Vagina (tissue), 2 donors: ENCODE results near the gene TEX50.

Experiments used
- CTCF ChIP-seq, 3 experiments: fragments of 450-650 bp in 2 of 3; fragments of 200-600 bp in 1 of 3; sonication (generic) in 1 of 3; IDR thresholded peaks; one replicate each; pipeline ENCODE4 v1.5.1; 2017 to 2019; ENCODE audit warnings: antibody characterized with exemption in 3 of 3, mild to moderate bottlenecking in 2 of 3, moderate library complexity in 2 of 3
- POLR2A ChIP-seq, 2 donors: fragments of 450-650 bp; IDR thresholded peaks; one replicate each; pipeline ENCODE4 v1.6.1; 2017; ENCODE audit warnings: antibody characterized with exemption in 2 of 2, mild to moderate bottlenecking in 2 of 2, moderate library complexity in 2 of 2

- no peak for TF ChIP-seq POLR2A (IDR thresholded peaks at IDR 0.05)
- no peak for TF ChIP-seq CTCF (IDR thresholded peaks at IDR 0.05)
Observed at GRCh38 chr1:173661763-173662162, 26.6 kb downstream of the TEX50 start.
